SIG-M5 treated with dmso at 0.1 percent for 504 hours (cell line): ENCODE results near the gene C1QTNF9.
"Not testable (repeated sequence)": the region's sequence is repeated elsewhere in the genome, so short reads cannot be mapped to it uniquely, and the experiment has no call there.

ENCODE experiments used
- DNase-seq: peaks from one replicate; lab custom pipeline; 2025; ENCODE audit not compliant: unreplicated experiment; lab: John Stamatoyannopoulos, UW

Gene C1QTNF9

DNA sequence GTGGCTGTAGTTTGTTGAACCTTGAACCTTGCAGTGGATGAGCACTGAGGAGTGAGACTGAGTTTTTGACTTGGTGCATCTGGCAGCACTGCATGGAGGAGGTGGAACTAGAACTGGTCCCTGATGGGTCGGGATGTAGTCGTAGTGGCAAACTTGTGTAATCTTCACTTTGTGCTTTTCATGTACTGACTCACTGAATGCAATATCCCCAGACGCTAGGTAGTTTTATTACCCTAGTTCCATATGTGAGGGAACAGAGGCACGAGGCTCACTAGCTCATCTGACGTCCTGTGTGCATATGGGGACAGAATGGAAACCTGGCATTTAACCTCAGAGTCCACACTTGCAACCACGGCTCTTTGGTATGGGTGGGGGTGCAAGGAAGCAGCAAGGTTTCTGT is 10.3 kb downstream of the C1QTNF9 start:
- not testable (repeated sequence) for DNase-seq

DNA sequence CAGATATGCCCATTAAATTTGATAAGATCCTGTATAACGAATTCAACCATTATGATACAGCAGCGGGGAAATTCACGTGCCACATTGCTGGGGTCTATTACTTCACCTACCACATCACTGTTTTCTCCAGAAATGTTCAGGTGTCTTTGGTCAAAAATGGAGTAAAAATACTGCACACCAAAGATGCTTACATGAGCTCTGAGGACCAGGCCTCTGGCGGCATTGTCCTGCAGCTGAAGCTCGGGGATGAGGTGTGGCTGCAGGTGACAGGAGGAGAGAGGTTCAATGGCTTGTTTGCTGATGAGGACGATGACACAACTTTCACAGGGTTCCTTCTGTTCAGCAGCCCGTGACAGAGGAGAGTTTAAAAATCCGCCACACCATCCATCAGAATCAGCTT is 12.0 kb downstream of the C1QTNF9 start:
- DNase-seq = not testable (repeated sequence)

DNA sequence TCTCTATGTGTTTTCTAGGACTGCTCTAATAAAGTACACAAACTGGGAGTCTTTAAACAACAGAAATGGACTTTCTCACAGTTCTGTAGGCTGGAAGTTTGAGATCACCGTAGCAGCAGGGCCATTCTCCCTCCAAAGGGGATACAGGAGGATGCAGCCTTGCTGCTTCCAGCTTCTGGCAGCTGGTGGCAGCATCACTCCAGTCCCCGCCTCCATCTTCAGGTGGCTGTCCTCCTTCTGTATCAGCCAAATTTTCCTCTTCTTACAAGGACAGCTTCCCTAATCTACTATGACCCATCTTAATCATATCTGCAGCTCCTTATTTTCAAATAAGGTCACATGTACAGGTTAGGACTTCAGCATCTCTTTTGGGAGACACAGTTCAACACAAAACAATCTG is 13.1 kb downstream of the C1QTNF9 start:
- DNase-seq = not testable (repeated sequence)

DNA sequence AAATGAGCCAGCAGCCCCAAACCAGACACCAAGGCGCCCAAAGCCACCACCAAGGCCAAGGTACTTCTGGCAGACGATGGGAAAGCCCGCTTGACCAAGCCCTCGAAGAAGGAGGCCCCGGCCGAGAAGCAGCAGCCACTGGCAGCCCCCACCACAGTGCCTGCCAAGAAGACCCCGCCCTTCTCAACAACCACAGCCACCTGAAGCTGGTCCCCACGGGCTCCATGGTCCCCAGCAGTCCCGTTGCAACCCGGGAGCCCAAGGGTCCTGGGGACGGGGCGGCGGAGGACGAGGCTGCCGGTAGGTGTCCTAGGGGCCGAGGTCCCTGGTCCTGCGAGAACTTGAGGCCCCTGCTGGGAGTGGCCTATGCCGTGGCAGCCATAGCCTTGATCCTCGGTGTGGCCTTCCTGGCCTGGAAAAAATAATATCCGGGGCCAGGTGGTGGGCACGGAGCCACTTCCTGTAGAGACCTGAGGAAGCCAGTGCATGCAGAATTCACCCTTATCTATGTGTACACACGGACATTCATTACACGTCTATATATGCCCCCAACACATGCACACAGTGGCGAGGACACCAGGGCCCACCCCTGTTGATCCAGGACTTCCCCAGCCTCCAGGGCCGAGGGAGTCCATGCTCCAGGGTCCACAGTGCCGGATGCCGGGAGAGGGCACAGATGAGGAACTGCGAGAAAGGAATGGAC is 13.8 kb downstream of the C1QTNF9 start:
- no peak for DNase-seq

DNA sequence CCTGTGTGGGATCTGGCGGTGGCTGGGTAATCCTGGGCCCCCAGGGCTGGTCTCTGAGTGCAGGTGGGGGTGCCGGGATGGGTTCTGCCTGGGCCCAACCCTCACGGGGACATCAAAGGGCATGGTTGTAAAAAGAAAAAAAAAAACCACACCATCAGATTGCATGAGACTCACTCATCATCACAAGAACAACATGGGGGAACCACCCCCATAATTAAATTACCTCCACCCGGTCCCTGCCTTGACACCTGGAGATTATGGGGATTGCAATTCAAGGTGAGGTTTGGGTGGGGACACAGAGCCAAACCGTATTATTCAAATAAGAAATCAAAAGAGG is 14.3 kb downstream of the C1QTNF9 start:
- DNase-seq = no peak

DNA sequence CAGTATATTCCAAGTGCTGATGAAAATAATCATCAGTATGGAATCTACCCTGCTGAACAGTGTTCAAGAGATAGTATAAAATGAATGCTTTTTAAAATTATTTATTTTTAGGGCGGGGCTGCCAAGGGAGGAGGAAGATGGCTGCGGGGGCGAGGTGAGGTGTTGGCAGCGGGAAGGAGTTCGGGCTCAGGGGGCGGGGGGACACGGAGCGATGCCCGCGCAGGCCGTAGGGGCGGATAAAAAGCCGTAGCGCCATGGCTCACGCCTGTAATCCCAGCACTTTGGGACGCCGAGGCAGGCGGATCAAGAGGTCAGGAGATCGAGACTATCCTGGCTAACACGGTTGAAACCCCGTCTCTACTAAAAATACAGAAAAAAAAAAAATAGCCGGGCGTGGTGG is 18.2 kb downstream of the C1QTNF9 start:
- not testable (repeated sequence) for DNase-seq

DNA sequence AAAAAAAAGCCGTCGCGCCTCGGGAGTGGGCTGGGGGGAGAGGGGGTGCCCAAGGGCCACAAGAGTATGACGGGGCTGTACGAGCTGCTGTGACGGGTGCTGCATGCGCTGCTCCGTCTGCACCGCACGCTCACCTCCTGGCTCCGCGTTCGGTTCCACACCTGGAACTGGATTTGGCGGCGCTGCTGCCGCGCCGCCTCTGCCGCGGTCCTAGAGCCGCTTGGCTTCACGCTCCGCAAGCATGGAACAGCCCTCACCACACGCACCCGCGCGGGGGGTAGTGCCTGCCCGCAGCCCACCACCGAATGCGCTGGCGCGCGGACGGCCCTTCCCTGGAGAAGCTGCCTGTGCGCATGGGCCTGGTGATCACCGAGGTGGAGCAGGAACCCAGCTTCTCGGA is 18.8 kb downstream of the C1QTNF9 start:
- DNase-seq = no peak

DNA sequence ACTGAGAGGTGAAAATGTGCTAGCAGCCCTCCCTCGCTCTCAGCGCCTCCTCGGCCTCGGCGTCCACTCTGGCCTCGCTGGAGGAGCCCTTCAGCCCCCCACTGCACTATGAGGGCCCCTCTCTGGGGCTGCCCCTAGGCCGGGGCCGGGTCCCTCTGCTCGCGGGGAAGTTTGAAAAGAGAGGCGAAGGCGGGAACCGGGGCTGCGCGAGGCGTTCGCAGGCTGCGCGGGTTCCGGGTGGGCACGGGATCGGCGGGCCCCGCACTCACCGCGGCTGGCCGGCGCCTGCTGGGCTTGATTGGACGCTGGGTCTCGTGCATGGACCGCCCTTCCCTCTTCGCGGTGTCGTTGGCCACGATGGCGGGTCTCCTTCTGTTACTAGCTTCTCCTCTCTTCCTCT is 29.3 kb downstream of the C1QTNF9 start:
- DNase-seq = no peak

DNA sequence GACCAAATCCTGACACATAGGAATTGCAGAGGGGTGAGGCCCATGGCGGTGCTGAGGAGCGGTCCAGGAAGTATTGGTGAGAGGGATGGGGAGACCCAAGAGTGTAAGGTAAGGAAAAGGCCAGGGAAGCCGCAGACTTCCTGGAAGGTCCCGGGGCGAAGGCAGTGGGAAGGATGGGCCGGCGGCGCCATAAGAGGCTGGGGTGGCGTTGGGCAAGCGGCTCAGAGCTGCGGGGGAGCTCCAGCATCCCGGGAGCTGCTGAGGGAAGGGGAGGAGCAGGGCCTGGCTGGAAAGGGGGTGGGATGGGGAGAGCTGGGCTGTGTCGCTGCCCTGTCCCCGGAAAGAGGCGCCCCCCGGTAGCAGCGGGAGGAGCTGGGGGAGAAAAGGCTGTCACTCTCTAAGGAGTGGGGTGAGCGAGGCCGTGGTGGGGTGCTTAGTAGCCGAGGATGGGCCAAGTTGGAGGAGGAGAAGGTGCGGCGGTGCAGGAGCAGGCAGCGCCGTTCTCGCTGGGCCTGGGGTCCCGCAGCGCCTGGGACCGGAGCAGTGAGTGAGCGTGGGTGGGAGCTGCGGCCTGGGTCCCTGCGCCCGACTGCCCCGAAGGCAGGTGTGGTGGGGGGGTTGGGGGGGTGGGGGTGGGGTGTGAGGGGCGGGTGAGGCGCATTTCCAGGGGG is 30.7 kb downstream of the C1QTNF9 start:
- DNase-seq = no peak

DNA sequence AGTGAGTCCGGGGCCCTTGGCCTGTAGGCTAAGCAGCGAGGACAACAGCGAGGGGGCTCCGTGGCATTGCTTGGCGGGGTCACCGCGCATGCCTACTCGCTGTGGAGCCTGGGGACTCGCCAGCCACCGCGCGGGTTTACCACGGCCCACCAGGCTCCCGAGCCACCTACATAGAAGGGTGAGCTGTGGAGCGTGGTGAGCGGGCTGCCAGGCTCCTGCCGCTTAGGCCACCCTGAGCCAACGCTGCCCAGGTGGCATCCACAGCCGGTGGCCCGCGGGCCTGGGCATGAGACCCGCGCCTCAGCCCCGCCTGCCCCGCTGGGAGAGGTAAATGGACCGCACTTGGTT is 31.2 kb downstream of the C1QTNF9 start:
- DNase-seq = no peak

DNA sequence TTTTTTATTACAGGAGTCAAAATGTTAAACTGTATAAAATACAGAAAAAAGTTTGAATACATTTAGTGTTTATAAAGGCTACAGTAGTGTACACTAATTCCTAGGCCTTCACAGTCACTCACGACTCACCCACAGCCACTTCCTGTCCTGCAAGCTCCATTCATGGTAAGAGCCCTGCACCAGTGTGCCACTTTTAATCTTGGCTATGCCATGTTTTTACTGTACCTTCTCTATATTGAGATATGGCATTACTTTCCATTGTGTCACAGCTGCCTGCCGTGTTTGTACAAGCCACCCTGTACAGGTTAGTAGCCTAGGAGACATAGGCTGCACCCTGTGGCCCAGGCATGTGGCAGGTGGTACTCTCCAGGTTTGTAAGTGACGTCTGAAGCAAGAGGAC is 32.1 kb downstream of the C1QTNF9 start:
- DNase-seq = no peak

DNA sequence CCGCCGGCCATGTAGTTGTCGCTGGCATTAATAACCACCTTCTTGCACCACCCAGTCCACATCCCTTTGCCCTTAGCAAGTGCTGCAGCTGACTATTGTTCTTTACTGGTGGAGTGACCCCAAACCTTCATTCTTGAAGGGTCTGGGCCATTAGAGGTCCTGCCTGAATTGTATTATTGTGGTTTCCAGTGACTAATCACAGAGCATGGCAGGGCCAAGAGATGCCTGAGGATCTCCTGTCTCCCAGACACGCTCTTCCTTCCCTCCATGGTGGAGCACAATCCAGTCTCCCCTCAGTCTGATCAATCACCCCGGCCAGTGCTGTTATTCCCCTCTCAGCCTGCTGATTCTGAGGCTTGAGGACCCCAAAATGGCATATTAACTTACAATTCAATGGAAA is 39.0 kb downstream of the C1QTNF9 start:
- no peak for DNase-seq

DNA sequence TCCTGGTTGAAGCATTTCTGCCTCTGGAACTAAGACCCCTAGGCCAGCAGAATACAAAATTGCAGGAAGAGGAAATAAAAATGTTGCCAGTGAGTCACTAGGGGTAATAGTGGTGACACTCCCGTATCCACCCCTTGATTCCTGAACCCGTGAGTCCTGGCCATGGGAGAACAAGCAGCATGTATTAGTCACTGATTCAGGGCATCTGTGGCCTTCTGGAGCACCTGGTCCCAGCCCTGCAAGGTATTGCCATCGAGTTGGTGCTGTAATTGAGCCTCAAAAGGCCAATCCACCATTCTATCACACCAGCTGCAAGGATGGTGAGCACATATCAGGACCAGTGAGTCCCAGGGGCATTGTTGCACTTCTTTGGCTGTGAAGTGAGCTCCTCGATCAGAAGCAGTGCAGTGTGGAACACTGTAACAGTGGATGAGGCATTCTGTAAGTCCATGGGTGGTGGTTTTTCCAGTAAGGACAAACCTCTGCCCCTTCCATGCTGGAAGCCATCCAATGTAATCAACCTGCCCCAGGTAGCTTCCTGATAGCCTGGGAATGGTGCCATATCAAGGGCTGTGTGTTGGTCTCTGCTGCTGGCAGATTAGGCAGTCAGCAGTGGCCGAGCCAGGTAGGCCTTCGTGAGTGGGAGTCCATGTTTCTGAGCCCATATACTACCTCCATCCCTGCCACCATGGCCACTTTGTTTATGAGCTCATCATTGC is 39.6 kb downstream of the C1QTNF9 start:
- no peak for DNase-seq

DNA sequence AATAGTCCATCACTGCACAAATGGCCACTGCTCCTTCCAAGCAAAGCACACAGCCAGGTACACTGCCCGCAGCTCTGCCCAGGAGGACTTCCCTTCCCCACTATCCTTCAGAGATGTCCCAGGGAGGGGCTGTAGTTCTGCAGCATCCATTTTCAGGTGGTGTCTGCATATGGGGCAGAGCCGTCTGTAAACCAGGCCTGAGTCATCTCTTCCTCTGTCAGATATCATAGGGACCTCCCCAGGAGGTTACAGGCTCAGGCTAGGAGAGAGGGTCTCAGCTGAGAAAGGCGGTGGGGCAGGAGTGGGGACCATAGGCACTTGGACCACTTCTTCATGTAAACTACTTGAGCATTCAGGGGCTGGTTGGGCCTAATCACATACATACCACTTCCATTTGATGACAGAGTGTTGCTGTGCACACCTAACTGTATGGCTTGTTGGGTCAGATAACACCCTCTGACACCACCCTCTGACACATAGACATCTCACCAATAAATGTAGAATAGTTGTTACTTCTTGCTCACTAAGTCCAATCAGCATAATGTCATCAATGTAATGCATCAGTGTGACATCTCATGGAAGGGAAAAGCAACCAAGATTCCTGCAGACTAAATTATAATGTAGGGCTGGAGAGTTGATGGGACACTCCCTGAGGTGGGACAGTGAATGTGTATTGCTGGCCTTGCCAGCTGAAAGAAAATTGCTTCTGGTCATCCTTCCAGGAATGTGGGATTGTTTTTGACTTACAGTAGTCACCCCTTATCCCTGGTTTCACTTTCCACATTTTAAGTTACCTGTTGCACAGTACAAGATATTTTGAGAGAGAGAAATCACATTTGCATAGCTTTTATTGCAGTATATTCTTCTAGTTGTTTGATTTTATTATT is 40.6 kb downstream of the C1QTNF9 start:
- not testable (repeated sequence) for DNase-seq

DNA sequence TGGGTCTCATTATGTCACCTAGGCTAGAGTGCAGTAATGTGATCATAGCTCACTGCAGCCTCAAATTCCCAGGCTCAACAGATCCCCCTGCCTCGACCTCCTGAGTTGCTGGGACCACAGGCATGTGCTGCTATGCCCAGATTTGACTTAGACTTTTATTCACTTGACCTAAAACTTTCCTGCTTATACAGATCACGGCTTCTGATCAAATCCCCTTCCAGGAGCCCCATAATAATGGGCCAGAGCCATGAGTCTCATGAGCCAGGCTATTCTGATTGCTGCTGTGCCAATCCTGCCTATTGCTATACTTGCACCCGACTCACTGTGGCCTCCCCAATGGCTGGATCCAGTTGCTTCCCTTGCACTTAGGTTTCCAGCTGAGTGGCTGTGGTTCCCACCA is 42.0 kb downstream of the C1QTNF9 start:
- no peak for DNase-seq

DNA sequence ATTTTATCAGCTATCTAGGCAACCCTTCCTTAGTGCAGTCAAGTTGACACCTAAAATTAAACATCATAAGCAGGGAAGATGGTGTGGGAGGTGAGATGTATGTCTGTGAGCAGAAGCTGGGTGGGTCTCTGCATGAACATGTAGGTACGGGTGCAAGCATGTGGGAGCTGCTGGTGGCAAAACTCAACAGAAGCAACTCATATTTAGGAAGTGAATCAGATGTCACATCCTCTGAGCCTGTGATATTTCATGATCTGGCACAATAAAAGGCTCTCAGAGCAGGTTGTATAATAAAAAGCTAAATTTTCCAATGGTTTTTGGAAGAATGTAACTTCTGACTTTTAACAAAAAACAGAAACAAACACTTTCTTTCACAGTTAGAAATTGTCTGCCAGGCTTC is 44.4 kb downstream of the C1QTNF9 start:
- DNase-seq = no peak

DNA sequence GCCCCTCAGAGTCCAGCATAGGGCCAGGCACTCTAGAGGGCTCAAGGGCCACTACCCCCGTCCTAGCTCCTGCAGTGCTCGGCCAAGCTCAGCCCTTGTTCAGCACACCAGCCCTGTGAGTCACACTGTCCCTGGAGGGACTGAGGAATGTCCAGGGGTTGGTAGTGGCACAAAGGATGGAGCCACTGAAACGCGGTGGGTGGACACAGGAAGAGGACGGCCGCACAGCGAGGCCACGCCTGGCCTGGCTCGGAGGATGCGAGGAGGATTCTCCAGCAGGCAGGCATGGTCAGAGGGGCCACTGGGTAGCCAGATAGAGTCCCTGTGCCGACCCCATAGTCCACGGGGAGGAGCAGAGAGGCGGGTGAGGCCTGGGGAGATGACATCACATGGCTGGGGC is 45.7 kb downstream of the C1QTNF9 start:
- DNase-seq = no peak

DNA sequence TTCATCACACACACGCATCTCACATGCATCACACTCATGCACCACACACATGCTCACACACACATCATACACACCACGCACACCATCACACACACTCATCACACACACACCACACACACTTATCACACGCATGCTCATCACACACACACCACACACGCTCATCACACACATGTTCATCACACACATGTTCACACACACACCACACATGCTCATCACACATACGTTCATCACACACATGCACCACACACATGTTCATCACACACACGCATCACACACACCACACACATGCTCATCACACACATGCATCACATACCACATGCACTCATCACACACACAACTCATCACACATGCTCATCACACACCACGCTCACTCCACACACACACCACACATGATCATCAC is 46.9 kb downstream of the C1QTNF9 start:
- no peak for DNase-seq

DNA sequence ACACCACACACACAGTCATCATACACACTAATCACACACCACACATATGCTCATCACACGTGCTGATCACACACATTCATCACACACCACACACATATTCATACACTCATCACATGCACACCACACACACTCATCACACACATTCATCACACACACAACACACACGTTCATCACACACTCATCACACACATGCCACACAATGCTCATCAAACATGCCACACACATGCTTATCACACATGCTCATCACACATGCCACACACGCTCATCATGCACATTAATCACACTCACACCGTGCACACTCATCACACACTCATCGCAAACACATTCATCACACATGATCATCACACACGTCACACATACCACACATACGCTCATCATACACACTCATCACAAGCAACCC is 47.5 kb downstream of the C1QTNF9 start:
- no peak for DNase-seq

DNA sequence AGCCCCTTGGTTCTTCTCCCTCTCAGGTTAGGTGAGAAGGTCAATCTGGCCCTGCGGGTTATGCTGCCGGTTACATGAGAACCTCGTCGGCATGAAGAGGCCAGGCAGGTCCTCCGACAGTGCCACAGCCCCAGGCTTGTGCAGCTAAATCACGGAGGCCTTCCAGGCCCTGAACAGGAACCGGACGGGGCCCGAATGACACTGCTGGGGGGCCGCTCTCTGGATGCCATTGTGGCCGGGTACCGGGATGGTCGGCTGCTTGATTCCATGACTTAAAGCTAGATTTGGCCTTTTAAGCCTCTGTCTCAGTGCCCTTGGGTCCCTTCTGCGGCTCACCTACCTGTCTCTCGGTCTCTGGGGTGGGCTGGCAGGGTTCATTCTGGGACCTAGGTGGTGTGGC is 48.4 kb downstream of the C1QTNF9 start:
- DNase-seq = no peak

DNA sequence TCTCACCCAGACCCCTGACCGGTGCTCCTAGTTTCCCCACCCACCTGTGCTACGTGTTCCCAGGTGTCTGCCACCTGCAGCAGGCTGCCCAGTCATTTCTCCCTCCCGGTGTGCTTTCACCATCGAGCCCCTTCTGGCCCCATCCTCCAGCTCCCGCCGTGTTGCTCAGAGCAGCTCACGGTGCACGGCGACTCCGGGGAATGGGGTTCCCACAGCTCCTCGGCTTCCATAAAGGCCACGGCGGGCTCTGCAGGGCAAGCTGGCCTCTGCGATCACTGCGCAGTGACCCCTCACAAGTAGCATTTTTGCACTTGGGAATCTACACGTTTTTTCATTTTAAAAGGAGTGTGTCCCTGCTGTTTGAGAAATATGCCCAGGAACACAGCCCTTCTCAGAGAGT is 49.5 kb downstream of the C1QTNF9 start:
- DNase-seq = not testable (repeated sequence)
